IPS-15b (cell line): Measurements from ENCODE around the gene ZNF554.

Experiments used
- H3K27me3 ChIP-seq: one replicate; pipeline ENCODE4 v1.6.1; 2013; ENCODE audit warnings: low read length; ENCODE audit not compliant: control insufficient read depth, insufficient read depth
- H3K36me3 ChIP-seq: one replicate; pipeline ENCODE4 v1.6.1; 2013; ENCODE audit warnings: low read length; ENCODE audit not compliant: control insufficient read depth, insufficient read depth
- H3K4me1 ChIP-seq: one replicate; pipeline ENCODE4 v1.6.1; 2013; ENCODE audit warnings: mild to moderate bottlenecking, low read length; ENCODE audit not compliant: control insufficient read depth, insufficient read depth
- H3K4me3 ChIP-seq: one replicate; pipeline ENCODE4 v1.5.1; 2013; ENCODE audit warnings: low read depth, low read length
- H3K9ac ChIP-seq: one replicate; pipeline ENCODE4 v1.6.1; 2013; ENCODE audit warnings: low read depth, mild to moderate bottlenecking, low read length
- H3K9me3 ChIP-seq: one replicate; pipeline ENCODE4 v1.6.1; 2013; ENCODE audit warnings: mild to moderate bottlenecking, low read length; ENCODE audit not compliant: control insufficient read depth, insufficient read depth

ZNF554 gene

GRCh38 chr19:2819540-2820111, at the start of gene ZNF554:
TSS of gene ZNF554 (plus strand) at chr19:2819868. CDS start at chr19:2820072, 204 bp downstream.
- Histone ChIP-seq H3K36me3 (peaks cover 3% of the 10 kb centered on the region), H3K4me1 (no peaks in the 10 kb centered on the region), H3K9me3 (no peaks in the 10 kb centered on the region), H3K4me3 (peak within 1 kb of the TSS; percentile 89), H3K27me3 (no peaks in the 10 kb centered on the region), H3K9ac (peak within 1 kb of the TSS; percentile 47)

GRCh38 chr19:2770055-2771013, 49.3 kb upstream of the ZNF554 start:
- Histone ChIP-seq H3K9me3 (no peaks in the 10 kb centered on the region), H3K4me3 (no peak overlapping the region), H3K36me3 (peaks cover 37% of the 10 kb centered on the region), H3K27me3 (no peaks in the 10 kb centered on the region), H3K9ac (no peak overlapping the region), H3K4me1 (no peaks in the 10 kb centered on the region)

- no peaks in the 10 kb centered on the region for H3K27me3 ChIP-seq
- H3K4me3 ChIP-seq = no peak overlapping the region
- H3K4me1 ChIP-seq = no peaks in the 10 kb centered on the region
- no peak overlapping the region for H3K9ac ChIP-seq
- H3K9me3 ChIP-seq = no peaks in the 10 kb centered on the region
- H3K36me3 ChIP-seq = peaks cover 26% of the 10 kb centered on the region
These were observed 47.6 kb upstream of the ZNF554 start for GRCh38 chr19:2771786-2772674.

- Histone ChIP-seq H3K9ac (peak overlapping the region; percentile 37), H3K27me3 (no peaks in the 10 kb centered on the region), H3K4me1 (no peaks in the 10 kb centered on the region), H3K9me3 (no peaks in the 10 kb centered on the region), H3K36me3 (peaks cover 11% of the 10 kb centered on the region), H3K4me3 (no peak overlapping the region)
These were observed 45.5 kb upstream of the ZNF554 start for GRCh38 chr19:2774083-2774679.

GRCh38 chr19:2774953-2775555, 44.6 kb upstream of the ZNF554 start:
- Histone ChIP-seq H3K36me3 (peaks cover 12% of the 10 kb centered on the region), H3K4me3 (no peak overlapping the region), H3K27me3 (no peaks in the 10 kb centered on the region), H3K9me3 (no peaks in the 10 kb centered on the region), H3K4me1 (no peaks in the 10 kb centered on the region), H3K9ac (no peak overlapping the region)

- Histone ChIP-seq H3K36me3 (peaks cover 5% of the 10 kb centered on the region), H3K4me1 (no peaks in the 10 kb centered on the region), H3K9ac (no peak overlapping the region), H3K4me3 (no peak overlapping the region), H3K9me3 (no peaks in the 10 kb centered on the region), H3K27me3 (no peaks in the 10 kb centered on the region)
These were observed 43.9 kb upstream of the ZNF554 start for GRCh38 chr19:2775556-2776430.

GRCh38 chr19:2777952-2778683, 41.5 kb upstream of the ZNF554 start:
- Histone ChIP-seq H3K36me3 (peaks cover 5% of the 10 kb centered on the region), H3K9me3 (no peaks in the 10 kb centered on the region), H3K27me3 (no peaks in the 10 kb centered on the region), H3K4me1 (no peaks in the 10 kb centered on the region), H3K4me3 (no peak overlapping the region), H3K9ac (no peak overlapping the region)

- Histone ChIP-seq H3K4me3 (no peak overlapping the region), H3K4me1 (no peaks in the 10 kb centered on the region), H3K9me3 (no peaks in the 10 kb centered on the region), H3K36me3 (peaks cover 5% of the 10 kb centered on the region), H3K27me3 (no peaks in the 10 kb centered on the region), H3K9ac (no peak overlapping the region)
These were observed 40.4 kb upstream of the ZNF554 start for GRCh38 chr19:2779121-2779740.

GRCh38 chr19:2780284-2780683, 39.4 kb upstream of the ZNF554 start:
- peak overlapping the region; percentile 37 for H3K9ac ChIP-seq
- H3K4me3 ChIP-seq = no peak overlapping the region
- no peaks in the 10 kb centered on the region for H3K4me1 ChIP-seq
- H3K36me3 ChIP-seq = peaks cover 5% of the 10 kb centered on the region
- no peaks in the 10 kb centered on the region for H3K27me3 ChIP-seq
- H3K9me3 ChIP-seq = no peaks in the 10 kb centered on the region
